Astrocyte (in vitro differentiated cells and primary cell): ENCODE results near the gene ISLR.

Source experiments
- CTCF ChIP-seq: IDR thresholded peaks from 2 replicates; pipeline ENCODE4 v1.5.1; 2011; ENCODE audit warnings: low read depth, mild to moderate bottlenecking, inconsistent platforms, low read length, moderate library complexity; ENCODE audit not compliant: insufficient read depth
- EZH2 ChIP-seq: IDR thresholded peaks from 2 replicates; pipeline ENCODE4 v1.6.1; 2012; ENCODE audit warnings: mild to moderate bottlenecking, low read length, inconsistent platforms; ENCODE audit not compliant: insufficient read depth

- TF ChIP-seq CTCF (no peak), EZH2 (peak; percentile 4)
Observed at GRCh38 chr15:74130155-74130848, 43.2 kb upstream of the ISLR start, which contains the start of gene ISLR2.
